Measurements from ENCODE around the gene BARHL1.

The BARHL1 gene

DNA sequence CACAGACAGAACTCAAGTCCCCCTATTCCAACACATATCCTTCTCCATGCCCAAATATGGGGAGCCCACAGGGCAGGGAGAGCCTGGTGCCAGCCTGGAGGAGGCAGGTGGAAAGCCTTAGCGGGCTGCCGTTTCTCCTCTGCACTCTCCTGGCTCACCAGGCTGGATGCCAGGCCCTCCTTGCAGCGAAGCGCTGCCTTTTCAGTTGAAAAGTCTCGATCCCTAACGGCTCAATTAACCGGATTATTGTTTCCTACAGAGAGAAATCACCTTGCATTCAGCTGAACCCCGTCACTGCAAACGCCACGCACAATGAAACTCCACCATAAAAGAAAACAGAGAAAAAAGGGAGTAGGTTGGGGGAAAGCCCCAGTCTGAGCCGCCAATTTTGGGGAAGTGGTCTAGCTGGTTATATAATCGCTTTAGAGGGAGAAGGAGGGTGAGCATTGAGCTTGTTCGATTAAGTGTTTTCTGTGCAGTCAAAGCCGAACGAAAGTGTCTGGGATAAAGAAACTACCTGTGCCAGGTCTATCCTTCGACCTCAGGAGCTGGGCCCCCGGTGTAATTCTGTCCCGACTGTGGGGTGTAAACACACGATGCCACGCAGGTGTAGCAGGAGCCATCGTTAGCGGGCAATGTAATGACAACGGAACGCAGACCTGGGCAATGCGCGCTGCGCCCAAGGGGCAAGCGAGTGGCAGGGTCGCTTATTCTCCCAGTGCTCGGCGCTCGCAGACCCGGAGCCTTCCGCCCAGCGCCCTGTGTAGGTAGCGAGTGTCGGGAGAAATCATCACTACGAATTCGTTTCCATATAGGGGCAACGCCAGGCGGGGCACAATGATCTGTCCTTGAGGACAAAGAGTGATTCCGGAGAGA, 3.8 kb downstream of the BARHL1 start:
- no peak overlapping the region for H3K4me3 ChIP-seq (ENCODE audit: low read depth, low read length)
- no peak for DNase-seq (ENCODE audit: low read depth)
- TF ChIP-seq CTCF (IDR thresholded peaks at IDR 0.05; ENCODE audit: insufficient read depth, low read depth, low read length, missing control alignments), result no peak

- H3K4me3 ChIP-seq (ENCODE audit: low read depth, low read length), result no peak overlapping the region
- no peak for TF ChIP-seq CTCF (IDR thresholded peaks at IDR 0.05; ENCODE audit: insufficient read depth, low read depth, low read length, missing control alignments)
- DNase-seq (ENCODE audit: low read depth), result no peak
Measured at GRCh38 chr9:132586830-132587591, 4.6 kb downstream of the BARHL1 start.

GRCh38 chr9:132587592-132587955, 5.2 kb downstream of the BARHL1 start:
- H3K4me3 ChIP-seq (ENCODE audit: low read depth, low read length), result no peak overlapping the region
- DNase-seq (ENCODE audit: low read depth), result no peak
- no peak for TF ChIP-seq CTCF (IDR thresholded peaks at IDR 0.05; ENCODE audit: insufficient read depth, low read depth, low read length, missing control alignments)

DNA sequence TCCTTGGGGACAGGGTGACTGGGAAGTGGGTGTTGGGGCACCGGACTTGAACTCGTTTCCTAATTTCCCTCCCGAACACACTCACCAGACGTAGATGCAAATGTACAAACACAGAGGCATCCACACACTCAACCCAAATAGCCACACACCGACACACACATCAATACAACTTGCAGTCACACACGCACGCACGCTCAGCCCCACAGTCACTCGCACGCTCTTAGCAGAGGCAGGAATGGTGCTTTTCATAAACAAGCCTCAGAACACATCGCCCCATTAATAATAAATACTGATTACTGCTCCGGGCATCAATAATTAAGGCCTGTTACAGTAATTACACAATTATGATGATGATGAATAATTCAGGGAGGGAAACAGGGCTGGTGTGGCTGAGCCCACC, 5.7 kb downstream of the BARHL1 start:
- no peak overlapping the region for H3K4me3 ChIP-seq (ENCODE audit: low read depth, low read length)
- no peak for TF ChIP-seq CTCF (IDR thresholded peaks at IDR 0.05; ENCODE audit: insufficient read depth, low read depth, low read length, missing control alignments)
- no peak for DNase-seq (ENCODE audit: low read depth)

DNA sequence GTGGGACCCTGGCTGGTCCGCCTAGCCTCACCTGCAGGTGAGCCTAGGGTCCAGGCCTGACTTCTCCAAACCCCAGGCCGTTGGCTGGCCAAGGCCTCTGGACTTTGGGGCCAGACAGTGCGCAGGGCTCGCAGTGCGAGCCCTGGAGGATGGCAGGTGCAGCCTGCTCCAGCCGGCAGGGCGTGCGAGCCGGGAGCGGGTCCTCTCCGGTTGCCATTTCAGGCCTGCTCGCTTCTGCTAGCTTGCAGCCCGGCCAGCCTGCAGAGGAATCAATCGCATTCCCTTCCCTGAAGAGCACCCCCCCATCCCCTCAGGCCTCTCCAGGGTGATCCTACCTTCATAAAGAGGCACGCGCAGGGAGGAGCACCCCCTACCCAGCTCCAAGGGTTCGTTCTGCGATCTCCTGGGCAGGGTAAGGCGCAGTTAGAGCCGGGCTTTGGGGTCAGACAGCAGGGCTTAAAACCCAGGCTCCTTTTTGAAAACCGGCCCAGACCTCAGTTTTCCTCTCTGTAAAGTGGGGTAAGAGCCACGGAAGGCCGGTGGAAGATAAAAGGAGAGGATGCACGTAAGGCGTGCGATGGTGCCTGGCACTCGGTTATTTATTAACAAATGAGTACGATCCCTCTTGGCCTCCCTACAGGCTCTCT, 6.2 kb downstream of the BARHL1 start:
- H3K4me3 ChIP-seq (ENCODE audit: low read depth, low read length), result no peak overlapping the region
- no peak for DNase-seq (ENCODE audit: low read depth)
- no peak for TF ChIP-seq CTCF (IDR thresholded peaks at IDR 0.05; ENCODE audit: insufficient read depth, low read depth, low read length, missing control alignments)

DNA sequence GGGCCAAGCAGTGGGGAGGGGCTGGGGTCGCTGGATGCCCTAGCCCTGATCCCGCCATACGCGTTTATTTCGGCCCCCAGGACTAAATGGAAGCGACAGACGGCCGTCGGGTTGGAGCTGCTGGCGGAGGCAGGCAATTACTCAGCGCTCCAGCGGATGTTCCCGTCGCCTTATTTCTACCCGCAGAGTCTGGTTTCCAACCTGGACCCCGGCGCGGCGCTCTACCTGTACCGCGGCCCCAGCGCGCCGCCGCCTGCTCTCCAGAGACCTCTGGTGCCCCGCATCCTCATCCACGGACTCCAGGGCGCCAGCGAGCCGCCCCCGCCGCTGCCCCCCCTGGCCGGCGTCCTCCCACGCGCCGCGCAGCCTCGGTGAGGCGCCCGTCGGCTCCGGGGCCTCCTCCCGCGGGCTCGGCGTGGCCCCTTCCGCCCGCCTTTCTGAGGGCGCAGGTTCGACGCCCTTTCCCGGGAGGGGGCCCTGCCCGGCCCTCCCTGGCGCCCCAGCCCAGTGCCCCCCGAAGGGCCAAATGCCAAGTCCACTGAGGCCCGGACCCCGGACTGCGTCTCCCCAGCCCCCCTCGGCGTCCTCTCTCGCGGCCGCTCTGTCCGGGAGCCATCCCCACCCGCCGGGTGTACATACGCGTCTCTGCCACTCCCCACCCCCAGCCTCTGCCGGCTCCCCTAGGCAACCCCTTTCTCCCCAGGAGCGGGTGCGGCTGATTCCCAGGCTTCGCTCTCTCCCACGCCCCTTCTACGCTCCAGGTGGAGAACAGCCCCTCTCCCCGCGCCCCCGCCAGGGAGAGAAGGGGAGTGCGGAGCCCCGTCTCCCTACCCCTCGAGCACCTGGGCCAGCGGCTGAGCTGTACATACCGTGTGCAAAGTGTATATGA, 7.0 kb downstream of the BARHL1 start:
- TF ChIP-seq CTCF (IDR thresholded peaks at IDR 0.05; ENCODE audit: insufficient read depth, low read depth, low read length, missing control alignments), result no peak
- H3K4me3 ChIP-seq (ENCODE audit: low read depth, low read length), result no peak overlapping the region
- no peak for DNase-seq (ENCODE audit: low read depth)

All from GM12865 (cell line).